ENCODE data around the gene KPNA4.

KPNA4 gene

GRCh38 chr3:160490166-160490565 is 75.2 kb downstream of the KPNA4 start:
- no peak for TF ChIP-seq CTCF (IDR thresholded peaks at IDR 0.05; ENCODE audit: borderline replicate concordance, insufficient read depth, low read depth, low read length)
- H3K4me3 ChIP-seq (ENCODE audit: low read depth, low read length): no peak overlapping the region

GRCh38 chr3:160486459-160486869 is 78.9 kb downstream of the KPNA4 start:
- no peak for TF ChIP-seq CTCF (IDR thresholded peaks at IDR 0.05; ENCODE audit: borderline replicate concordance, insufficient read depth, low read depth, low read length)
- no peak overlapping the region for H3K4me3 ChIP-seq (ENCODE audit: low read depth, low read length)

- no peak overlapping the region for H3K4me3 ChIP-seq (ENCODE audit: low read depth, low read length)
- TF ChIP-seq CTCF (IDR thresholded peaks at IDR 0.05; ENCODE audit: borderline replicate concordance, insufficient read depth, low read depth, low read length): no peak
Observed at GRCh38 chr3:160482796-160483195, 82.6 kb downstream of the KPNA4 start.

DNA sequence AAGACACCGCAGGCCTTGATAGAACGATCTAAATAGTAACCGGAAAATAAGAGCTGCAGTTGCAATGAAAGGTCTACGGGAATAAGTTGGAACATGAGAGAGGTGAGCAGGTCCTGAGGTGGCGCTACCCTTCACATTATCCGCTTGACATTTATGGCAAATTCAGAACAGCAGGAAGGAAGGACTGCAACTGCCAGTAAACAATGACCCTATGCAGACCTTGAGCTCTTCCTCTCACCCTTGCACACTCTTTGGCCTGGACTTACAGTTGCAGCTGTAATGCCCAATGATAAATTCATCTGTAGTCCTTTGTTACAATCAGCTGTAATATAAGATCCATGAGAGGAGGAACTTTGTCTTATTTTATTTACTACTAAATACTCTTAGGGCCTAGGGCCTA is 83.5 kb downstream of the KPNA4 start:
- H3K4me3 ChIP-seq (ENCODE audit: low read depth, low read length): no peak overlapping the region
- TF ChIP-seq CTCF (IDR thresholded peaks at IDR 0.05; ENCODE audit: borderline replicate concordance, insufficient read depth, low read depth, low read length): no peak

- H3K4me3 ChIP-seq (ENCODE audit: low read depth, low read length): no peak overlapping the region
- no peak for TF ChIP-seq CTCF (IDR thresholded peaks at IDR 0.05; ENCODE audit: borderline replicate concordance, insufficient read depth, low read depth, low read length)
Observed at GRCh38 chr3:160480931-160481330, 84.4 kb downstream of the KPNA4 start.

- no peak overlapping the region for H3K4me3 ChIP-seq (ENCODE audit: low read depth, low read length)
- no peak for TF ChIP-seq CTCF (IDR thresholded peaks at IDR 0.05; ENCODE audit: borderline replicate concordance, insufficient read depth, low read depth, low read length)
Observed at GRCh38 chr3:160479376-160479775, 86.0 kb downstream of the KPNA4 start.

DNA sequence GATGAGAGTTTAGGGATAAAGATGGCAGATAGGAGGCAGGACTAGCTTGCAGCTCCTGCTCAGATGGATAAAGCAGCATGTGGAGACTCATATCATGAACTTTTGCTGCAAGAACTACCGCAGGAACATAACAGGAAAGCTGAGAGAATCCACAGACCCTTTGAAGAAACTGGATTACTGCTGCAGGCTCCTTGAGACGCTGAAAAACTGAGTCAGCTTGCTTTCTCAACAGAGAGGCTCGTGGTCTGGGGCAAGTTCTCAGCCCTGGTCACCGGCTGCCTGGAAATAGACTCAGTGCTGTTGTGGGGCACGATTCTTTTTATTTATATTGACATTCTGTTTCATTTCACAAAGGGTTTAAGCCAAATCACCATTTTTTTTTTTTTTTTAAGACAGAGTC is 87.0 kb downstream of the KPNA4 start:
- H3K4me3 ChIP-seq (ENCODE audit: low read depth, low read length): no peak overlapping the region
- TF ChIP-seq CTCF (IDR thresholded peaks at IDR 0.05; ENCODE audit: borderline replicate concordance, insufficient read depth, low read depth, low read length): no peak
